OCI-LY1 (cell line): Measurements from ENCODE around the gene MAPKBP1.

Source experiments
- EZH2 ChIP-seq: fragments of 200-600 bp; sonication (generic), shearing (Covaris generic); IDR thresholded peaks from 2 replicates; pipeline ENCODE4 v1.8.0; 2017; ENCODE audit warnings: borderline replicate concordance, mixed run types, mild to moderate bottlenecking, antibody characterized with exemption, low read length, moderate library complexity, mixed read lengths
- TF ChIP-seq, protein P1 (sequence below): fragments of 200-600 bp; sonication (generic), shearing (Covaris generic); IDR thresholded peaks from 2 replicates; pipeline ENCODE4 v1.5.1; 2017; ENCODE audit warnings: mild to moderate bottlenecking, antibody characterized with exemption, low read length, moderate library complexity, mixed read lengths

DNA sequence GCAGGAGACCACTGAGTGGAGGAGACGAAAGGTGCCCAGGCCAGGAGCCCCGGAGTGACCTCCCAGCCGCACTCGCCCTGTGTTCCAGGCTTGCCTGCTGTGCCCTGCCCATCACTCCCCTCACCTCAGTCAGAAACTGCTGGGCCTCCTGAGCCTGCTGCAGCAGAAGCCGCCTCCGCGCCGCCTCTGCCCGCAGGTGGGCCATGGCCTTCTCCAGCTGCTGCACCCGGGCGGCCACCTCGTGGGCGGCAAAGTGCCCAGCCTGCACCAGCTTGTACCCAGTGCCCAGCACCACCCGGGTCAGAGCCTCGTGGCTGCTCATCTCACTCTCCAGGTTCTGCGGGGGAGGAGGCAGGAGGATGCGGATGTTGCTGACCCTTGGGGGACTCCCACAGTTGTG lies 82.0 kb downstream of the MAPKBP1 start:
- TF ChIP-seq, protein P1, sequence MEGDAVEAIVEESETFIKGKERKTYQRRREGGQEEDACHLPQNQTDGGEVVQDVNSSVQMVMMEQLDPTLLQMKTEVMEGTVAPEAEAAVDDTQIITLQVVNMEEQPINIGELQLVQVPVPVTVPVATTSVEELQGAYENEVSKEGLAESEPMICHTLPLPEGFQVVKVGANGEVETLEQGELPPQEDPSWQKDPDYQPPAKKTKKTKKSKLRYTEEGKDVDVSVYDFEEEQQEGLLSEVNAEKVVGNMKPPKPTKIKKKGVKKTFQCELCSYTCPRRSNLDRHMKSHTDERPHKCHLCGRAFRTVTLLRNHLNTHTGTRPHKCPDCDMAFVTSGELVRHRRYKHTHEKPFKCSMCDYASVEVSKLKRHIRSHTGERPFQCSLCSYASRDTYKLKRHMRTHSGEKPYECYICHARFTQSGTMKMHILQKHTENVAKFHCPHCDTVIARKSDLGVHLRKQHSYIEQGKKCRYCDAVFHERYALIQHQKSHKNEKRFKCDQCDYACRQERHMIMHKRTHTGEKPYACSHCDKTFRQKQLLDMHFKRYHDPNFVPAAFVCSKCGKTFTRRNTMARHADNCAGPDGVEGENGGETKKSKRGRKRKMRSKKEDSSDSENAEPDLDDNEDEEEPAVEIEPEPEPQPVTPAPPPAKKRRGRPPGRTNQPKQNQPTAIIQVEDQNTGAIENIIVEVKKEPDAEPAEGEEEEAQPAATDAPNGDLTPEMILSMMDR = no peak
- no peak for TF ChIP-seq EZH2
